ENCODE results near the gene NR2C1.

Gene NR2C1

GRCh38 chr12:95089462-95089861 is 16.0 kb upstream of the NR2C1 start:
- H3K4me3 ChIP-seq (ENCODE audit: low read depth in 1 of 5, low read length in 5 of 5), result no peak overlapping the region
- no peak overlapping the region for H3K27ac ChIP-seq (ENCODE audit: low read depth, low read length)
- no peaks in the 10 kb centered on the region for H3K27me3 ChIP-seq (ENCODE audit: control insufficient read depth in 5 of 5, insufficient read depth in 4 of 5, low read length in 5 of 5)
- no peaks in the 10 kb centered on the region for H3K9me3 ChIP-seq (ENCODE audit: control insufficient read depth in 5 of 5, low read length in 5 of 5)
- H3K36me3 ChIP-seq (ENCODE audit: control insufficient read depth in 5 of 5, insufficient read depth in 5 of 5, low read length in 5 of 5), result peaks cover 4 to 20% (median 12%) of the 10 kb centered on the region in 5 donors
- no peak overlapping the region for H3K9ac ChIP-seq (ENCODE audit: low read length in 5 of 5)
- H3K4me1 ChIP-seq (ENCODE audit: control insufficient read depth in 5 of 5, insufficient read depth in 5 of 5, low read length in 5 of 5), result peaks cover 0 to 5% (median 4%) of the 10 kb centered on the region in 5 donors

DNA sequence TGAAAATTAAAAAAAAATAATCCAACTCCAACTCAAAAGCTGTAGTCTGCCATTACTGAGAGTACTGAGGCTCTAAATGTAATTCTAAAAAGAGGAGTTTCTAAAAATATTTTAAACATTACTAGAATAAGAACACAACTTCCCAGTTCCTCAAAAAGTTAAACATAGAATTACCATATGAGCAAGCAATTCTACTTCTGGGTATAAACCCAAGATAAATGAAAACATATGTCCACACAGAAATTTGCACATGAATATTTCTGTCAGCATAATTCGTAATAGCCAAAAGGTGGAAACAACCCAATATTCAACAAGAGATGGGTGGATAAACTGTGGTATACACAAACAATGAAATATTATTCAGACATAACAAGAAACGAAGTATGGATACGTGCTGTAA is 15.0 kb upstream of the NR2C1 start:
- Histone ChIP-seq H3K9ac (ENCODE audit: low read length in 5 of 5) (no peak overlapping the region), H3K27ac (ENCODE audit: low read depth, low read length) (no peak overlapping the region), H3K9me3 (ENCODE audit: control insufficient read depth in 5 of 5, low read length in 5 of 5) (no peaks in the 10 kb centered on the region), H3K4me1 (ENCODE audit: control insufficient read depth in 5 of 5, insufficient read depth in 5 of 5, low read length in 5 of 5) (peaks cover 3 to 15% (median 13%) of the 10 kb centered on the region in 5 donors), H3K4me3 (ENCODE audit: low read depth in 1 of 5, low read length in 5 of 5) (no peak overlapping the region), H3K27me3 (ENCODE audit: control insufficient read depth in 5 of 5, insufficient read depth in 4 of 5, low read length in 5 of 5) (no peaks in the 10 kb centered on the region), H3K36me3 (ENCODE audit: control insufficient read depth in 5 of 5, insufficient read depth in 5 of 5, low read length in 5 of 5) (peaks cover 4 to 20% (median 12%) of the 10 kb centered on the region in 5 donors)

DNA sequence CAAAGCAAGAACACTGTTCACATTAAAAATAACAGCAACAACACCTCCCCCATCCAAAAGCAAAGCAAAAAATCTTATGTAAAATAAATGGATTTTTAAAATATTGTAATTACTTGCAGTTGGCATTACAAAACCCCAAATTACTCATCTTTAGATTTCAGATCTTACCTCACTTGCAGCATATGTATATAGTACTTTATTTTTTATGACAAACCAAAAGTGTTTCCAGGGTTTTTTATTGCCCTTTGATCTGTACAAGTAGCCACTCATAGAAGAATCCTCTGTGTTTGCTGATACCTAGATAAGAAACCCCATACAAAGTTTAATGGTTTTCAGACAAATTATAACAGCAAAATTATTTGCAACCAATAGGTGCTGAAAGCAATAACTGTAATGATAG is 12.2 kb upstream of the NR2C1 start:
- no peak overlapping the region for H3K27ac ChIP-seq (ENCODE audit: low read depth, low read length)
- peaks cover 0 to 8% (median 5%) of the 10 kb centered on the region in 5 donors for H3K36me3 ChIP-seq (ENCODE audit: control insufficient read depth in 5 of 5, insufficient read depth in 5 of 5, low read length in 5 of 5)
- H3K9me3 ChIP-seq (ENCODE audit: control insufficient read depth in 5 of 5, low read length in 5 of 5), result no peaks in the 10 kb centered on the region
- peaks cover 3 to 18% (median 16%) of the 10 kb centered on the region in 5 donors for H3K4me1 ChIP-seq (ENCODE audit: control insufficient read depth in 5 of 5, insufficient read depth in 5 of 5, low read length in 5 of 5)
- no peaks in the 10 kb centered on the region for H3K27me3 ChIP-seq (ENCODE audit: control insufficient read depth in 5 of 5, insufficient read depth in 4 of 5, low read length in 5 of 5)
- no peak overlapping the region for H3K9ac ChIP-seq (ENCODE audit: low read length in 5 of 5)
- no peak overlapping the region for H3K4me3 ChIP-seq (ENCODE audit: low read depth in 1 of 5, low read length in 5 of 5)

GRCh38 chr12:95083938-95084337 is 10.5 kb upstream of the NR2C1 start:
- H3K4me1 ChIP-seq (ENCODE audit: control insufficient read depth in 5 of 5, insufficient read depth in 5 of 5, low read length in 5 of 5), result peaks cover 3 to 18% (median 16%) of the 10 kb centered on the region in 5 donors
- no peak overlapping the region for H3K9ac ChIP-seq (ENCODE audit: low read length in 5 of 5)
- no peaks in the 10 kb centered on the region for H3K9me3 ChIP-seq (ENCODE audit: control insufficient read depth in 5 of 5, low read length in 5 of 5)
- H3K4me3 ChIP-seq (ENCODE audit: low read depth in 1 of 5, low read length in 5 of 5), result peak overlapping the region in 1 of 5 donors; percentile 9
- peaks cover 0 to under 1% (median 0%) of the 10 kb centered on the region in 5 donors for H3K36me3 ChIP-seq (ENCODE audit: control insufficient read depth in 5 of 5, insufficient read depth in 5 of 5, low read length in 5 of 5)
- peak overlapping the region; percentile 51 for H3K27ac ChIP-seq (ENCODE audit: low read depth, low read length)
- no peaks in the 10 kb centered on the region for H3K27me3 ChIP-seq (ENCODE audit: control insufficient read depth in 5 of 5, insufficient read depth in 4 of 5, low read length in 5 of 5)

DNA sequence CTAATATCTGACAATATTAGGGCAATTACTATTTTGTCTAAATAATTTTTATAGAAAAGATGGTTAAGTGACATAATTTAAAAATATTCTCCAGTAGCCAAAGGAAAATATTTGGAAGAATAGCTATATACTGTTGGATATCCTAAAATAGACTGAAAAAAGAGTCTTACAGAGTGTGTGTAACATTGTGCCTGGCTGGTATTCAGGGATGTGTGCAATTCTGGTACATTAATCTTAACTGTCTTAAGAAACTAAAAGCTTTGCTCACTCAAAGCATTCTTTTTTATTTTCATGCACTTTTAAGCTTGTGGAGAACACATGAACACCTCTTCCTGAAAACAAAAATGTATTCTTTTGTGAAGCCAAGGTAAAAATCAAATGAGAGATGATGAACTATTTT is 10.1 kb upstream of the NR2C1 start:
- H3K27ac ChIP-seq (ENCODE audit: low read depth, low read length), result peak overlapping the region; percentile 51
- H3K27me3 ChIP-seq (ENCODE audit: control insufficient read depth in 5 of 5, insufficient read depth in 4 of 5, low read length in 5 of 5), result no peaks in the 10 kb centered on the region
- no peaks in the 10 kb centered on the region for H3K36me3 ChIP-seq (ENCODE audit: control insufficient read depth in 5 of 5, insufficient read depth in 5 of 5, low read length in 5 of 5)
- no peak overlapping the region for H3K9ac ChIP-seq (ENCODE audit: low read length in 5 of 5)
- peaks cover 3 to 18% (median 16%) of the 10 kb centered on the region in 5 donors for H3K4me1 ChIP-seq (ENCODE audit: control insufficient read depth in 5 of 5, insufficient read depth in 5 of 5, low read length in 5 of 5)
- H3K4me3 ChIP-seq (ENCODE audit: low read depth in 1 of 5, low read length in 5 of 5), result peak overlapping the region in 1 of 5 donors; percentile 9
- H3K9me3 ChIP-seq (ENCODE audit: control insufficient read depth in 5 of 5, low read length in 5 of 5), result no peaks in the 10 kb centered on the region

DNA sequence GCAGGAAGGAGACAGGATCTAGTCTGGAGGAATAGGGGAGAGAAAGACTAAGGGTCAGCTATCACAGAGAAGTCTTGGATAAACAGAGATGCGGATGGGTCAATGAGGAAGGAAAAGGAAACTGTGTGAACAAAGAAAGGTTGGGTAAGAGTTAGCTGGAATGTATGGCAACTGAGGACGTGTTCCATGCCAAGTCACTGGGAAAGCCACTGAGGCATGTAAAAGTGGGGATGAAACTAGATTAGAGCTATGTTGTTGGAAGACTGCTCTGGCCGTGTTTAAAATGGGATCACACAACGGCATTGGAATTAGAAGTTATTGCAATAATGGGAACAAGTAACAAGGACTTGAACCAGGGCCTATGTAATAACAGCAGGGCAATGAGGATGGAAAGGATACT is 3.9 kb upstream of the NR2C1 start:
- Histone ChIP-seq H3K27ac (ENCODE audit: low read depth, low read length) (no peak overlapping the region), H3K4me3 (ENCODE audit: low read depth in 1 of 5, low read length in 5 of 5) (peak overlapping the region in 1 of 5 donors; percentile 22), H3K27me3 (ENCODE audit: control insufficient read depth in 5 of 5, insufficient read depth in 4 of 5, low read length in 5 of 5) (no peaks in the 10 kb centered on the region)

GRCh38 chr12:95074766-95075165 is 1.3 kb upstream of the NR2C1 start:
- H3K4me3 ChIP-seq (ENCODE audit: low read depth in 1 of 5, low read length in 5 of 5), result no peak overlapping the region
- no peaks in the 10 kb centered on the region for H3K9me3 ChIP-seq (ENCODE audit: control insufficient read depth in 5 of 5, low read length in 5 of 5)
- H3K9ac ChIP-seq (ENCODE audit: low read length in 5 of 5), result no peak overlapping the region
- H3K27ac ChIP-seq (ENCODE audit: low read depth, low read length), result no peak overlapping the region
- H3K27me3 ChIP-seq (ENCODE audit: control insufficient read depth in 5 of 5, insufficient read depth in 4 of 5, low read length in 5 of 5), result no peaks in the 10 kb centered on the region
- no peaks in the 10 kb centered on the region for H3K36me3 ChIP-seq (ENCODE audit: control insufficient read depth in 5 of 5, insufficient read depth in 5 of 5, low read length in 5 of 5)
- peaks cover 3 to 28% (median 14%) of the 10 kb centered on the region in 5 donors for H3K4me1 ChIP-seq (ENCODE audit: control insufficient read depth in 5 of 5, insufficient read depth in 5 of 5, low read length in 5 of 5)

More for the DNA sequence above, 3.9 kb upstream of the NR2C1 start:
- H3K9ac ChIP-seq (ENCODE audit: low read length in 5 of 5), result no peak overlapping the region
- H3K4me1 ChIP-seq (ENCODE audit: control insufficient read depth in 5 of 5, insufficient read depth in 5 of 5, low read length in 5 of 5), result peaks cover 3 to 26% (median 10%) of the 10 kb centered on the region in 5 donors
- no peaks in the 10 kb centered on the region for H3K9me3 ChIP-seq (ENCODE audit: control insufficient read depth in 5 of 5, low read length in 5 of 5)
- no peaks in the 10 kb centered on the region for H3K36me3 ChIP-seq (ENCODE audit: control insufficient read depth in 5 of 5, insufficient read depth in 5 of 5, low read length in 5 of 5)

DNA sequence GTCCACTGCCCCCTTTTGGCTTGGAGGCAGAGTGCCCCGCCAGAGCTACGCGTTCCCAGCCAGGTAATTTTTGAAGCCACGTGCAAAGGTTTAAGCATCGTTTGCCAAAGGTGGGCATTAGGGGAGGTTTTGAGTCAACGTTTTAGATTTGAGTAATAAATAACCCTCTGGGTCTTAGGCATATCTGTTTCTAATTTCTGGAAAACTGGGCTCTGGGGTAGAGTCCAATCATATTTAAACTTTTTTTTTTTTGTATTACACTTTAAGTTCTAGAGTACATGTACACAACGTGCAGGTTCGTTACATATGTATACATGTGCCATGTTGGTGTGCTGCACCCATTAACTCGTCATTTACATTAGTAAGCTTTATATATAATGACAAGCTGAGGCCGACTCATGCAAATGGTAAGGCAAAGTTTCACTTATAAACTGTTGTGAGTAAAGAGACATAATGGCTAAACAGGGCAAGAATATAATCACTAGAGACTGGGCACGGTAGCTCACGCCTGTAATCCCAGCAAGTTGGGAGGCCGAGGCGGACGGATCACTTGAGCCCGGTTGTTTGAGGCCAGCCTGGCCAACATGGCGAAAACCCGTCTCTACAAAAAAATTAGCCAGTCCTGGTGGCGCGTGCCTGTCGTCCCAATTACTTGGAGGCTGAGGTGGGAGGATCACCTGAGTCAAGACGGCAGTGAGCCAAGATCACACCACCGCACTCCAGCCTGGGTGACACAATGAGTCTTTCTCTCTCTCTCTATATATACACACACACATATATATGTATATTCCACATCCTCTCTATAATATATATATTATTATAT is 491 bp upstream of the NR2C1 start:
- Histone ChIP-seq H3K27ac (ENCODE audit: low read depth, low read length) (no peak overlapping the region), H3K27me3 (ENCODE audit: control insufficient read depth in 5 of 5, insufficient read depth in 4 of 5, low read length in 5 of 5) (no peaks in the 10 kb centered on the region), H3K9me3 (ENCODE audit: control insufficient read depth in 5 of 5, low read length in 5 of 5) (no peaks in the 10 kb centered on the region), H3K36me3 (ENCODE audit: control insufficient read depth in 5 of 5, insufficient read depth in 5 of 5, low read length in 5 of 5) (peaks cover 0 to 6% (median 0%) of the 10 kb centered on the region in 5 donors), H3K4me1 (ENCODE audit: control insufficient read depth in 5 of 5, insufficient read depth in 5 of 5, low read length in 5 of 5) (peaks cover 3 to 28% (median 14%) of the 10 kb centered on the region in 5 donors), H3K9ac (ENCODE audit: low read length in 5 of 5) (peak overlapping the region in 2 of 5 donors; percentile 85 to 87), H3K4me3 (ENCODE audit: low read depth in 1 of 5, low read length in 5 of 5) (peak overlapping the region; percentile 48 to 94 (median 91))

DNA sequence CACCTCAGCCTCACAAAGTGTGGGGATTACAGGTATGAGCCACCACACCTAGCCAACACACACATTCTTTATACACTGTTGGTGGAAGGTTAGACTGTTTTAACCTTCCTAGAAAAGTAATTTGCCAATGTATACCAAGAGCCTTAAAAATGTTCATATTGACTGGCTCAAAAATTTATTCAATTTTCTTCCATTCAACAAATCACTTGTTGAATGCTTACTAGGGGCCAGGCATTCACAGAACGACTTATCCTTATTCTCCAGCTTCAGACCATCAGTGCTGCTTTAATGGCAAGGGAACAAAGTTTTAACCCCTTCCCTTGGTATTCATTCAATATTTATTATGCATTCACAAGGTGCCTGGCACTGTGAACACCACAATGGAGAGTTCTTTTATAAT is 3.0 kb downstream of the NR2C1 start:
- no peak overlapping the region for H3K4me3 ChIP-seq (ENCODE audit: low read depth in 1 of 5, low read length in 5 of 5)
- H3K4me1 ChIP-seq (ENCODE audit: control insufficient read depth in 5 of 5, insufficient read depth in 5 of 5, low read length in 5 of 5), result peaks cover 3 to 20% (median 14%) of the 10 kb centered on the region in 5 donors
- no peak overlapping the region for H3K9ac ChIP-seq (ENCODE audit: low read length in 5 of 5)
- no peaks in the 10 kb centered on the region for H3K27me3 ChIP-seq (ENCODE audit: control insufficient read depth in 5 of 5, insufficient read depth in 4 of 5, low read length in 5 of 5)
- no peaks in the 10 kb centered on the region for H3K9me3 ChIP-seq (ENCODE audit: control insufficient read depth in 5 of 5, low read length in 5 of 5)
- H3K27ac ChIP-seq (ENCODE audit: low read depth, low read length), result no peak overlapping the region
- peaks cover 3 to 15% (median 15%) of the 10 kb centered on the region in 5 donors for H3K36me3 ChIP-seq (ENCODE audit: control insufficient read depth in 5 of 5, insufficient read depth in 5 of 5, low read length in 5 of 5)

GRCh38 chr12:95066091-95066855 is 7.1 kb downstream of the NR2C1 start:
- Histone ChIP-seq H3K27me3 (ENCODE audit: control insufficient read depth in 5 of 5, insufficient read depth in 4 of 5, low read length in 5 of 5) (no peaks in the 10 kb centered on the region), H3K4me1 (ENCODE audit: control insufficient read depth in 5 of 5, insufficient read depth in 5 of 5, low read length in 5 of 5) (no peaks in the 10 kb centered on the region), H3K4me3 (ENCODE audit: low read depth in 1 of 5, low read length in 5 of 5) (no peak overlapping the region), H3K9me3 (ENCODE audit: control insufficient read depth in 5 of 5, low read length in 5 of 5) (no peaks in the 10 kb centered on the region), H3K36me3 (ENCODE audit: control insufficient read depth in 5 of 5, insufficient read depth in 5 of 5, low read length in 5 of 5) (peaks cover 21 to 41% (median 34%) of the 10 kb centered on the region in 5 donors), H3K9ac (ENCODE audit: low read length in 5 of 5) (no peak overlapping the region), H3K27ac (ENCODE audit: low read depth, low read length) (no peak overlapping the region)
